GM18873 (cell line): ENCODE data around the gene TXNRD1.
"Not testable (repeated sequence)": the region's sequence is repeated elsewhere in the genome, so short reads cannot be mapped to it uniquely, and the experiment has no call there.

ENCODE experiments used
- ATAC-seq: cut with Tn5 transposase; IDR thresholded peaks from one replicate; pipeline ENCODE4 v1.9.1; 2021; ENCODE audit warnings: mild to moderate bottlenecking, moderate library complexity, moderate number of reproducible peaks; ENCODE audit not compliant: unreplicated experiment, low FRiP score

TXNRD1 gene

GRCh38 chr12:104189915-104190555 lies 25.5 kb upstream of the TXNRD1 start:
- no peak for ATAC-seq

- ATAC-seq, result no peak
Measured at GRCh38 chr12:104190641-104191176, 24.9 kb upstream of the TXNRD1 start.

- no peak for ATAC-seq
Measured at GRCh38 chr12:104197264-104197663, 18.3 kb upstream of the TXNRD1 start.

- no peak for ATAC-seq
Measured at GRCh38 chr12:104199964-104200363, 15.6 kb upstream of the TXNRD1 start.

- ATAC-seq, result no peak
Measured at GRCh38 chr12:104201238-104202001, 14.2 kb upstream of the TXNRD1 start.

- ATAC-seq, result no peak
Measured at GRCh38 chr12:104204690-104205480, 10.7 kb upstream of the TXNRD1 start.

- ATAC-seq, result no peak
Measured at GRCh38 chr12:104207416-104208205, 8.0 kb upstream of the TXNRD1 start.

- ATAC-seq, result no peak
Measured at GRCh38 chr12:104212516-104212915, 3.1 kb upstream of the TXNRD1 start.

- no peak for ATAC-seq
Measured at GRCh38 chr12:104213952-104214351, 1.6 kb upstream of the TXNRD1 start.

GRCh38 chr12:104216521-104216924 lies 944 bp downstream of the TXNRD1 start:
- ATAC-seq, result no peak

- ATAC-seq, result not testable (repeated sequence)
Measured at GRCh38 chr12:104218506-104218905, 2.9 kb downstream of the TXNRD1 start.

GRCh38 chr12:104218935-104219334 lies 3.4 kb downstream of the TXNRD1 start:
- no peak for ATAC-seq

- no peak for ATAC-seq
Measured at GRCh38 chr12:104219361-104219892, 3.8 kb downstream of the TXNRD1 start.

GRCh38 chr12:104219908-104220404 lies 4.4 kb downstream of the TXNRD1 start:
- ATAC-seq, result no peak

- ATAC-seq, result no peak
Measured at GRCh38 chr12:104220931-104221330, 5.4 kb downstream of the TXNRD1 start.

GRCh38 chr12:104222976-104223375 lies 7.4 kb downstream of the TXNRD1 start:
- no peak for ATAC-seq

- ATAC-seq, result no peak
Measured at GRCh38 chr12:104223712-104224111, 8.1 kb downstream of the TXNRD1 start.

- no peak for ATAC-seq
Measured at GRCh38 chr12:104226672-104227071, 11.1 kb downstream of the TXNRD1 start.

GRCh38 chr12:104230304-104231095 lies 14.9 kb downstream of the TXNRD1 start:
- no peak for ATAC-seq
